HEK293 (cell line): ENCODE data around the gene KCNV2.

Source experiments
- OSR2 ChIP-seq: fragments of 450-650 bp; formaldehyde crosslinking; IDR thresholded peaks from 2 replicates; pipeline ENCODE4 v1.5.1; 2016; ENCODE audit warnings: missing biosample characterization, missing genetic modification characterization
- YY1 ChIP-seq: fragments of 450-650 bp; formaldehyde crosslinking; IDR thresholded peaks from 2 replicates; pipeline ENCODE4 v1.5.1; 2018; ENCODE audit warnings: missing biosample characterization, missing genetic modification characterization
- ZFP3 ChIP-seq: fragments of 450-650 bp; formaldehyde crosslinking; IDR thresholded peaks from 2 replicates; pipeline ENCODE4 v1.5.1; 2016; ENCODE audit warnings: low read depth, missing biosample characterization, missing genetic modification characterization
- ZNF324 ChIP-seq: fragments of 450-650 bp; formaldehyde crosslinking; IDR thresholded peaks from 2 replicates; pipeline ENCODE4 v1.5.1; 2016; ENCODE audit warnings: missing biosample characterization, missing genetic modification characterization

GRCh38 chr9:2729721-2730120, 12.4 kb downstream of the KCNV2 start:
- no peak for TF ChIP-seq ZFP3 (tag by site-specific recombination)
- TF ChIP-seq YY1 (tag by site-specific recombination): no peak
- no peak for TF ChIP-seq OSR2 (tag by site-specific recombination)
- TF ChIP-seq ZNF324: no peak
